ENCODE data around the gene PCYT1A. TPM values are rescaled to one million over a fixed set of nuclear protein-coding genes. Genes with fewer than 3 reads are reported as not detected.

The PCYT1A gene
- total and polyA plus RNA-seq, 2 donors (not counting 3 experiments of a cell fraction or from before 2014, with no cell fraction given), result 50.3 to 65.5 TPM

GRCh38 chr3:196321162-196321561, 33.6 kb upstream of the PCYT1A start:
- H3K9me3 ChIP-seq (replicated peaks; ENCODE audit: control insufficient read depth, insufficient read depth, low read length), result no peaks in the 10 kb centered on the region
- H3K36me3 ChIP-seq (ENCODE audit: control insufficient read depth in 2 of 2, extremely low read depth in 1 of 2, insufficient read depth in 2 of 2, low read length in 2 of 2), result no peaks in the 10 kb centered on the region
- H3K79me2 ChIP-seq (ENCODE audit: control insufficient read depth, insufficient read depth, low read length), result no peaks in the 10 kb centered on the region
- CTCF ChIA-PET, result no interaction called here
- no peak overlapping the region for H3K27ac ChIP-seq (ENCODE audit: insufficient read depth, low read depth, low read length)
- H3K4me1 ChIP-seq (ENCODE audit: control insufficient read depth, extremely low read depth, insufficient read depth, low read length), result peaks cover 5% of the 10 kb centered on the region
- no peak overlapping the region for H3K9ac ChIP-seq (replicated peaks; ENCODE audit: extremely low read depth, insufficient read depth, low read length)
- dilution Hi-C loops (cut with MboI; ENCODE audit: extremely low pct_ligation_motif_present, low sequenced_read_pairs) (no loop called here), intact Hi-C loops (cut with micrococcal nuclease) (no loop called here)
- H2AFZ ChIP-seq (ENCODE audit: low read depth, low read length), result no peak overlapping the region
- no peak overlapping the region for H3K4me3 ChIP-seq (replicated peaks in 1 of 3; ENCODE audit: insufficient read depth in 1 of 3, low read depth in 1 of 3, low read length in 3 of 3)
- TF ChIP-seq POLR2AphosphoS5 (IDR thresholded peaks at IDR 0.05; ENCODE audit: insufficient read depth, low read depth, low read length), result no peak
- no peak for TF ChIP-seq MYC (IDR thresholded peaks at IDR 0.05; ENCODE audit: low read depth, low read length)
- TF ChIP-seq JUN (IDR thresholded peaks at IDR 0.05; ENCODE audit: borderline replicate concordance, insufficient read depth, insufficient read length, low read depth), result no peak
- TF ChIP-seq, protein P1, sequence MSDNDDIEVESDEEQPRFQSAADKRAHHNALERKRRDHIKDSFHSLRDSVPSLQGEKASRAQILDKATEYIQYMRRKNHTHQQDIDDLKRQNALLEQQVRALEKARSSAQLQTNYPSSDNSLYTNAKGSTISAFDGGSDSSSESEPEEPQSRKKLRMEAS (IDR thresholded peaks at IDR 0.05; ENCODE audit: insufficient read depth, insufficient read length), result no peak
- TF ChIP-seq EZH2 (IDR thresholded peaks at IDR 0.05; ENCODE audit: borderline replicate concordance, low read depth, low read length, severe bottlenecking), result no peak
- TF ChIP-seq POLR2A (IDR thresholded peaks at IDR 0.05; ENCODE audit: low read depth, low read length), result no peak
- TF ChIP-seq FOS (IDR thresholded peaks at IDR 0.05; ENCODE audit: borderline replicate concordance, insufficient read depth, low read length), result no peak
- TF ChIP-seq GATA2 (IDR thresholded peaks at IDR 0.05; ENCODE audit: insufficient read depth, insufficient read length, low read depth, low read length), result no peak
- TF ChIP-seq, protein P2, sequence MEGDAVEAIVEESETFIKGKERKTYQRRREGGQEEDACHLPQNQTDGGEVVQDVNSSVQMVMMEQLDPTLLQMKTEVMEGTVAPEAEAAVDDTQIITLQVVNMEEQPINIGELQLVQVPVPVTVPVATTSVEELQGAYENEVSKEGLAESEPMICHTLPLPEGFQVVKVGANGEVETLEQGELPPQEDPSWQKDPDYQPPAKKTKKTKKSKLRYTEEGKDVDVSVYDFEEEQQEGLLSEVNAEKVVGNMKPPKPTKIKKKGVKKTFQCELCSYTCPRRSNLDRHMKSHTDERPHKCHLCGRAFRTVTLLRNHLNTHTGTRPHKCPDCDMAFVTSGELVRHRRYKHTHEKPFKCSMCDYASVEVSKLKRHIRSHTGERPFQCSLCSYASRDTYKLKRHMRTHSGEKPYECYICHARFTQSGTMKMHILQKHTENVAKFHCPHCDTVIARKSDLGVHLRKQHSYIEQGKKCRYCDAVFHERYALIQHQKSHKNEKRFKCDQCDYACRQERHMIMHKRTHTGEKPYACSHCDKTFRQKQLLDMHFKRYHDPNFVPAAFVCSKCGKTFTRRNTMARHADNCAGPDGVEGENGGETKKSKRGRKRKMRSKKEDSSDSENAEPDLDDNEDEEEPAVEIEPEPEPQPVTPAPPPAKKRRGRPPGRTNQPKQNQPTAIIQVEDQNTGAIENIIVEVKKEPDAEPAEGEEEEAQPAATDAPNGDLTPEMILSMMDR (IDR thresholded peaks at IDR 0.05; ENCODE audit: extremely low read depth in 1 of 2, insufficient read depth in 1 of 2, low read depth in 1 of 2, low read length in 2 of 2), result no peak
- H4K20me1 ChIP-seq (replicated peaks; ENCODE audit: control insufficient read depth, extremely low read depth, insufficient read depth, low read length), result no peaks in the 10 kb centered on the region
- DNase-seq (ENCODE audit: low read depth, low spot score) (no peak), FAIRE-seq (no peak)
- POLR2A ChIA-PET, result interaction anchor here (0.6 kb wide), 1 partner anchor 546 kb away, joined by 3 read pairs; no protein-coding TSS in a partner anchor
- no TSS peak for BruUV-seq (replicated peaks)
- H3K4me2 ChIP-seq (ENCODE audit: insufficient read depth, low read length), result no peak overlapping the region
- no peaks in the 10 kb centered on the region for H3K9me1 ChIP-seq (replicated peaks; ENCODE audit: control insufficient read depth, extremely low read depth, insufficient read depth, low read length)
- no peaks in the 10 kb centered on the region for H3K27me3 ChIP-seq (ENCODE audit: control insufficient read depth in 2 of 2, insufficient read depth in 2 of 2, low read length in 2 of 2)
